Liver (tissue), 9 donors: Measurements from ENCODE around the gene ANO4. TPM values are rescaled to one million over a fixed set of nuclear protein-coding genes. Genes with fewer than 3 reads are reported as not detected.

Experiments
- DNase-seq: peaks from one replicate; pipeline ENCODE4 v3.0.0-alpha.2; 2017; ENCODE audit warnings: low spot score
- H3K27ac ChIP-seq, 2 donors: one replicate each; pipeline ENCODE4 v1.7.0; 2013; ENCODE audit warnings: inconsistent platforms in 2 of 2, low read length in 2 of 2, control low read depth in 1 of 2, low read depth in 1 of 2, mild to moderate bottlenecking in 1 of 2
- H3K27me3 ChIP-seq, 4 donors: one replicate each; pipeline versions ENCODE4 v1.6.1 to v1.7.0; 2013; ENCODE audit warnings: low read length in 3 of 4, inconsistent platforms in 1 of 4, mild to moderate bottlenecking in 1 of 4, moderate library complexity in 1 of 4; ENCODE audit not compliant: control insufficient read depth in 4 of 4, insufficient read depth in 4 of 4
- H3K36me3 ChIP-seq, 4 donors: one replicate each; pipeline versions ENCODE4 v1.6.1 to v1.7.0; 2013; ENCODE audit warnings: low read length in 3 of 4, mild to moderate bottlenecking in 3 of 4, low read depth in 1 of 4, moderate library complexity in 1 of 4; ENCODE audit not compliant: control insufficient read depth in 4 of 4, insufficient read depth in 3 of 4
- H3K4me1 ChIP-seq, 4 donors: one replicate each; pipeline versions ENCODE4 v1.6.1 to v1.7.0; 2013; ENCODE audit warnings: low read length in 3 of 4, mild to moderate bottlenecking in 3 of 4, moderate library complexity in 1 of 4; ENCODE audit not compliant: control insufficient read depth in 4 of 4, insufficient read depth in 4 of 4
- H3K4me3 ChIP-seq, 3 donors: one replicate each; pipeline versions ENCODE4 v1.6.1 to v1.7.0; 2013; ENCODE audit warnings: low read length in 3 of 3, control low read depth in 1 of 3, low read depth in 1 of 3, mild to moderate bottlenecking in 1 of 3
- H3K9ac ChIP-seq, 2 donors: one replicate each; pipeline ENCODE4 v1.7.0; 2013; ENCODE audit warnings: low read length in 2 of 2, mild to moderate bottlenecking in 2 of 2, moderate library complexity in 2 of 2, control low read depth in 1 of 2, low read depth in 1 of 2
- H3K9me3 ChIP-seq, 4 donors: one replicate each; pipeline versions ENCODE4 v1.6.1 to v1.7.0; 2013; ENCODE audit warnings: low read length in 3 of 4; ENCODE audit not compliant: control insufficient read depth in 4 of 4
- CTCF ChIP-seq: fragments of 150-350 bp; IDR thresholded peaks from 2 replicates; pipeline ENCODE4 v1.5.1; 2017; ENCODE audit warnings: improper control_type of control experiment, low read depth, low read length; ENCODE audit not compliant: missing input control
- EGR1 ChIP-seq, 2 donors: IDR thresholded peaks; 2 replicates each; pipeline ENCODE4 v1.6.1; 2016 to 2018; ENCODE audit warnings: antibody characterized with exemption in 2 of 2, low read depth in 2 of 2
- FOXA1 ChIP-seq: IDR thresholded peaks from 2 replicates; pipeline ENCODE4 v1.6.1; 2016; ENCODE audit warnings: antibody characterized with exemption
- FOXA2 ChIP-seq: IDR thresholded peaks from 2 replicates; pipeline ENCODE4 v1.6.1; 2016; ENCODE audit warnings: antibody characterized with exemption
- GABPA ChIP-seq, 2 donors: IDR thresholded peaks in 1 of 2; conservative IDR thresholded peaks in 1 of 2; 2 replicates each; pipeline ENCODE4 v1.6.1; 2016; ENCODE audit warnings: antibody characterized with exemption in 2 of 2, mild to moderate bottlenecking in 1 of 2, moderate library complexity in 1 of 2
- HNF4A ChIP-seq, 2 donors: conservative IDR thresholded peaks; 2 replicates each; pipeline ENCODE4 v1.6.1; 2016; ENCODE audit warnings: antibody characterized with exemption in 2 of 2, mild to moderate bottlenecking in 2 of 2
- HNF4G ChIP-seq: IDR thresholded peaks from 2 replicates; pipeline ENCODE4 v1.6.1; 2016; ENCODE audit warnings: antibody characterized with exemption
- JUND ChIP-seq, 2 donors: IDR thresholded peaks; 2 replicates each; pipeline ENCODE4 v1.6.1; 2016; ENCODE audit warnings: antibody characterized with exemption in 2 of 2
- MAX ChIP-seq: IDR thresholded peaks from 2 replicates; pipeline ENCODE4 v1.6.1; 2016; ENCODE audit warnings: antibody characterized with exemption
- NR2F2 ChIP-seq: IDR thresholded peaks from 2 replicates; pipeline ENCODE4 v1.6.1; 2016; ENCODE audit warnings: antibody characterized with exemption
- RAD21 ChIP-seq, 2 donors: IDR thresholded peaks; 2 replicates each; pipeline ENCODE4 v1.6.1; 2016; ENCODE audit warnings: antibody characterized with exemption in 2 of 2, mild to moderate bottlenecking in 2 of 2
- RXRA ChIP-seq, 2 donors: IDR thresholded peaks; 2 replicates each; pipeline ENCODE4 v1.6.1; 2017 to 2018; ENCODE audit warnings: antibody characterized with exemption in 2 of 2, mild to moderate bottlenecking in 1 of 2
- SP1 ChIP-seq: IDR thresholded peaks from 2 replicates; pipeline ENCODE4 v1.6.1; 2018; ENCODE audit warnings: antibody characterized with exemption, mild to moderate bottlenecking
- TAF1 ChIP-seq: conservative IDR thresholded peaks from 2 replicates; pipeline ENCODE4 v1.6.1; 2016; ENCODE audit warnings: antibody characterized with exemption, mild to moderate bottlenecking
- YY1 ChIP-seq: IDR thresholded peaks from 2 replicates; pipeline ENCODE4 v1.6.1; 2016; ENCODE audit warnings: antibody characterized with exemption, mild to moderate bottlenecking
- WGBS: extraction: QIAGEN DNeasy Blood & Tissue Kit; methylation state at CpG from one replicate; pipeline ENCODE4 v1.1.7; 2013; 5-methylcytosine and 5-hydroxymethylcytosine counted together
- polyA plus RNA-seq, 2 donors: library from polyadenylated mRNA; stranded (reverse) in 1 of 2; unstranded in 1 of 2; fragments of 200-250 nt in 1 of 2; fragments of >200 nt in 1 of 2; fragmentation: Nextera tagmentation in 1 of 2; extraction: Ambion mirVana in 1 of 2; gene quantifications; one replicate each; pipeline versions ENCODE4 v1.2.1 to v1.2.3, GENCODE V29; 2013 to 2015
- total RNA-seq, 2 donors: library from RNA; depleted of rRNA; stranded (reverse); fragments of >200 nt; gene quantifications; one replicate each; pipeline ENCODE4 v1.2.3, GENCODE V29; 2014
- TF ChIP-seq, protein P1 (sequence below): IDR thresholded peaks from 2 replicates; pipeline ENCODE4 v1.6.1; 2016; ENCODE audit warnings: antibody characterized with exemption
- TF ChIP-seq, protein P2 (sequence below): IDR thresholded peaks from 2 replicates; pipeline ENCODE4 v1.6.1; 2016; ENCODE audit warnings: antibody characterized with exemption, mild to moderate bottlenecking
- TF ChIP-seq, protein P3 (sequence below): IDR thresholded peaks from 2 replicates; pipeline ENCODE4 v1.6.1; 2016; ENCODE audit warnings: antibody characterized with exemption
- donor health status: healthy.
- donor health status: healthy.
- donor health status: healthy.
- donor health status: healthy.
- donor health status: healthy.

The ANO4 gene
- total and polyA plus RNA-seq, 4 donors, result 0.08 to 2.2 (median 0.17) TPM; not detected in 1

GRCh38 chr12:101021442-101021841 is 226.9 kb downstream of the ANO4 start:
- H3K27ac ChIP-seq, result no peak overlapping the region
- no peak for TF ChIP-seq SP1
- no peak for TF ChIP-seq HNF4G
- TF ChIP-seq, protein P1, sequence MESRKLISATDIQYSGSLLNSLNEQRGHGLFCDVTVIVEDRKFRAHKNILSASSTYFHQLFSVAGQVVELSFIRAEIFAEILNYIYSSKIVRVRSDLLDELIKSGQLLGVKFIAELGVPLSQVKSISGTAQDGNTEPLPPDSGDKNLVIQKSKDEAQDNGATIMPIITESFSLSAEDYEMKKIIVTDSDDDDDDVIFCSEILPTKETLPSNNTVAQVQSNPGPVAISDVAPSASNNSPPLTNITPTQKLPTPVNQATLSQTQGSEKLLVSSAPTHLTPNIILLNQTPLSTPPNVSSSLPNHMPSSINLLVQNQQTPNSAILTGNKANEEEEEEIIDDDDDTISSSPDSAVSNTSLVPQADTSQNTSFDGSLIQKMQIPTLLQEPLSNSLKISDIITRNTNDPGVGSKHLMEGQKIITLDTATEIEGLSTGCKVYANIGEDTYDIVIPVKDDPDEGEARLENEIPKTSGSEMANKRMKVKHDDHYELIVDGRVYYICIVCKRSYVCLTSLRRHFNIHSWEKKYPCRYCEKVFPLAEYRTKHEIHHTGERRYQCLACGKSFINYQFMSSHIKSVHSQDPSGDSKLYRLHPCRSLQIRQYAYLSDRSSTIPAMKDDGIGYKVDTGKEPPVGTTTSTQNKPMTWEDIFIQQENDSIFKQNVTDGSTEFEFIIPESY, result no peak
- TF ChIP-seq JUND (IDR thresholded peaks at IDR 0.05), result no peak
- TF ChIP-seq FOXA2, result no peak
- TF ChIP-seq GABPA (IDR thresholded peaks at IDR 0.05 in 1 of 2, conservative IDR thresholded peaks at IDR 0.05 in 1 of 2), result no peak
- no peak for TF ChIP-seq RAD21 (IDR thresholded peaks at IDR 0.05)
- TF ChIP-seq RXRA (IDR thresholded peaks at IDR 0.05), result no peak
- TF ChIP-seq TAF1, result no peak
- no peak for TF ChIP-seq MAX
- peaks cover 0 to 3% (median 0%) of the 10 kb centered on the region in 4 donors for H3K27me3 ChIP-seq
- H3K36me3 ChIP-seq, result no peaks in the 10 kb centered on the region
- no peak overlapping the region for H3K9ac ChIP-seq
- DNase-seq, result no peak
- H3K4me1 ChIP-seq, result no peaks in the 10 kb centered on the region
- H3K9me3 ChIP-seq, result peaks cover 0 to 5% (median 1%) of the 10 kb centered on the region in 4 donors
- H3K4me3 ChIP-seq, result no peak overlapping the region
- 87% methylated on average over 3 of the region's 3 CpGs for WGBS

GRCh38 chr12:101021911-101022388 is 227.4 kb downstream of the ANO4 start:
- Histone ChIP-seq H3K9me3 (peaks cover 0 to 5% (median 1%) of the 10 kb centered on the region in 4 donors), H3K27me3 (peaks cover 0 to 3% (median 0%) of the 10 kb centered on the region in 4 donors), H3K27ac (no peak overlapping the region), H3K4me3 (no peak overlapping the region), H3K9ac (no peak overlapping the region), H3K4me1 (no peaks in the 10 kb centered on the region), H3K36me3 (no peaks in the 10 kb centered on the region)
- DNase-seq, result no peak
- TF ChIP-seq HNF4G (no peak), YY1 (no peak), TAF1 (no peak), FOXA2 (no peak), HNF4A (conservative IDR thresholded peaks at IDR 0.05) (no peak), CTCF (no peak), RAD21 (IDR thresholded peaks at IDR 0.05) (no peak), SP1 (no peak), GABPA (IDR thresholded peaks at IDR 0.05 in 1 of 2, conservative IDR thresholded peaks at IDR 0.05 in 1 of 2) (no peak), NR2F2 (no peak), JUND (IDR thresholded peaks at IDR 0.05) (no peak), MAX (no peak), RXRA (IDR thresholded peaks at IDR 0.05) (no peak), FOXA1 (no peak), EGR1 (IDR thresholded peaks at IDR 0.05; ENCODE audit: low read depth in 2 of 2) (no peak)
- TF ChIP-seq, protein P2, sequence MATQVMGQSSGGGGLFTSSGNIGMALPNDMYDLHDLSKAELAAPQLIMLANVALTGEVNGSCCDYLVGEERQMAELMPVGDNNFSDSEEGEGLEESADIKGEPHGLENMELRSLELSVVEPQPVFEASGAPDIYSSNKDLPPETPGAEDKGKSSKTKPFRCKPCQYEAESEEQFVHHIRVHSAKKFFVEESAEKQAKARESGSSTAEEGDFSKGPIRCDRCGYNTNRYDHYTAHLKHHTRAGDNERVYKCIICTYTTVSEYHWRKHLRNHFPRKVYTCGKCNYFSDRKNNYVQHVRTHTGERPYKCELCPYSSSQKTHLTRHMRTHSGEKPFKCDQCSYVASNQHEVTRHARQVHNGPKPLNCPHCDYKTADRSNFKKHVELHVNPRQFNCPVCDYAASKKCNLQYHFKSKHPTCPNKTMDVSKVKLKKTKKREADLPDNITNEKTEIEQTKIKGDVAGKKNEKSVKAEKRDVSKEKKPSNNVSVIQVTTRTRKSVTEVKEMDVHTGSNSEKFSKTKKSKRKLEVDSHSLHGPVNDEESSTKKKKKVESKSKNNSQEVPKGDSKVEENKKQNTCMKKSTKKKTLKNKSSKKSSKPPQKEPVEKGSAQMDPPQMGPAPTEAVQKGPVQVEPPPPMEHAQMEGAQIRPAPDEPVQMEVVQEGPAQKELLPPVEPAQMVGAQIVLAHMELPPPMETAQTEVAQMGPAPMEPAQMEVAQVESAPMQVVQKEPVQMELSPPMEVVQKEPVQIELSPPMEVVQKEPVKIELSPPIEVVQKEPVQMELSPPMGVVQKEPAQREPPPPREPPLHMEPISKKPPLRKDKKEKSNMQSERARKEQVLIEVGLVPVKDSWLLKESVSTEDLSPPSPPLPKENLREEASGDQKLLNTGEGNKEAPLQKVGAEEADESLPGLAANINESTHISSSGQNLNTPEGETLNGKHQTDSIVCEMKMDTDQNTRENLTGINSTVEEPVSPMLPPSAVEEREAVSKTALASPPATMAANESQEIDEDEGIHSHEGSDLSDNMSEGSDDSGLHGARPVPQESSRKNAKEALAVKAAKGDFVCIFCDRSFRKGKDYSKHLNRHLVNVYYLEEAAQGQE, result no peak
- TF ChIP-seq, protein P1, result no peak
- TF ChIP-seq, protein P3, sequence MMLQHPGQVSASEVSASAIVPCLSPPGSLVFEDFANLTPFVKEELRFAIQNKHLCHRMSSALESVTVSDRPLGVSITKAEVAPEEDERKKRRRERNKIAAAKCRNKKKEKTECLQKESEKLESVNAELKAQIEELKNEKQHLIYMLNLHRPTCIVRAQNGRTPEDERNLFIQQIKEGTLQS, result no peak
